ENCODE results near the gene UQCRQ. TPM values are rescaled to one million over a fixed set of nuclear protein-coding genes. Genes with fewer than 3 reads are reported as not detected.

UQCRQ gene
- total RNA-seq, 1 experiment from 2014 or later: 306 TPM

DNA sequence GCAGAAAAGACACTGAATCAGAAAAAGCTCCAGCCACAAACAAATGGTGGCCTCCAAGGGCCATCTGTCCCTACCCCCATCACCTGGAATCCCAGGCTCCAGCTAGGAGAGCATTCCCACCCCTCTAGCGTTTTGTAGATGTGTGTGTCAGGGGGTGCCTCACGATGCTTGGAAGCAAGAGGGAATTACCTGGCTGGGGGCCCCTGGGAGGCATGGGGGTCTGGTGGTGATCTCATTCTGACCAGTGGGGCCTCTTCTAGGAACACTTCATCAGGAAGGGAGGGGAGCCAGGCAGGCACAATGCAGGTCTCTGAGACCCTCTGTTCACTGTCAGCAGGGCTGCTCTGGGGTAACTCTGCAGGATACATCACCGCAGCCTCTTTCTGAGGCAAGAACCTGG is 42.0 kb upstream of the UQCRQ start:
- Histone ChIP-seq H2BK5ac (ENCODE audit: insufficient read length, low read length) (no peak overlapping the region), H3K79me1 (ENCODE audit: insufficient read depth, low read depth, low read length, poor library complexity, severe bottlenecking) (no peaks in the 10 kb centered on the region), H2BK12ac (ENCODE audit: insufficient read length, low read depth, low read length) (no peak overlapping the region), H3K4ac (ENCODE audit: low read depth, low read length) (no peak overlapping the region), H3T11ph (ENCODE audit: low read length) (no peak overlapping the region), H3K18ac (ENCODE audit: insufficient read length, low read depth, low read length) (no peak overlapping the region), H3K9me3 (ENCODE audit: control insufficient read depth, low read depth, low read length) (no peaks in the 10 kb centered on the region), H2AFZ (ENCODE audit: low read length) (no peak overlapping the region), H2BK120ac (ENCODE audit: low read depth, low read length, poor library complexity, severe bottlenecking) (no peak overlapping the region), H3K79me2 (ENCODE audit: insufficient read depth, low read length) (no peaks in the 10 kb centered on the region), H2BK20ac (ENCODE audit: low read depth, low read length, poor library complexity, severe bottlenecking) (no peak overlapping the region), H2AK5ac (ENCODE audit: insufficient read length, low read length) (no peak overlapping the region), H3K23ac (ENCODE audit: insufficient read length, low read depth, low read length) (no peak overlapping the region), H4K91ac (ENCODE audit: insufficient read length, low read depth, low read length) (no peak overlapping the region), H3K4me1 (ENCODE audit: insufficient read depth, low read length) (peaks cover 3% of the 10 kb centered on the region), H3K4me2 (ENCODE audit: insufficient read depth, insufficient read length, low read length) (no peak overlapping the region), H3K14ac (ENCODE audit: insufficient read depth, low read length) (no peak overlapping the region), H2BK15ac (ENCODE audit: low read depth, low read length) (no peak overlapping the region), H3K27ac (ENCODE audit: insufficient read length, low read depth, low read length) (no peak overlapping the region), H4K20me1 (ENCODE audit: control insufficient read depth, insufficient read depth, insufficient read length) (no peaks in the 10 kb centered on the region), H4K8ac (replicated peaks; ENCODE audit: insufficient read length, low read depth, low read length) (no peak overlapping the region), H3K56ac (ENCODE audit: insufficient read length, low read depth, low read length) (no peak overlapping the region), H3K9ac (ENCODE audit: extremely low read depth, insufficient read length, low read length) (no peak overlapping the region), H3K23me2 (ENCODE audit: insufficient read length, low read depth, low read length, poor library complexity, severe bottlenecking) (peaks cover 14% of the 10 kb centered on the region), H4K5ac (ENCODE audit: insufficient read length, low read depth, low read length) (no peak overlapping the region), H3K27me3 (ENCODE audit: insufficient read depth, low read length) (peaks cover 22% of the 10 kb centered on the region; the same call in 1 of the 2 replicates)
- Mint-ChIP-seq H3K36me3 (ENCODE audit: insufficient read depth in 1 of 3, low read depth in 3 of 3) (peaks cover 3 to 6% (median 4%) of the 10 kb centered on the region in 3 experiments; a peak in 6 of 7 replicates), H3K4me1 (peaks cover 11 to 22% of the 10 kb centered on the region in 2 experiments), H3K9me3 (no peaks in the 10 kb centered on the region; a peak in 1 of 5 replicates), H3K27me3 (ENCODE audit: low read depth) (peaks cover 71% of the 10 kb centered on the region), H3K4me3 (no peak overlapping the region; a peak in 2 of 5 replicates), H3K27ac (no peak overlapping the region)
- TF ChIP-seq CTCF (conservative IDR thresholded peaks at IDR 0.05): no peak
- no CpG with 5 or more reads among the region's 3 CpGs for WGBS (ENCODE audit: extremely low coverage, insufficient read length, low lambda C conversion rate)
- no peak for DNase-seq

Data from H9 (cell line).